Liver (tissue), 9 donors: ENCODE results near the gene STK11. TPM values are rescaled to one million over a fixed set of nuclear protein-coding genes. Genes with fewer than 3 reads are reported as not detected.

Source experiments
- DNase-seq: peaks from one replicate; pipeline ENCODE4 v3.0.0-alpha.2; 2017; ENCODE audit warnings: low spot score
- H3K27ac ChIP-seq, 2 donors: one replicate each; pipeline ENCODE4 v1.7.0; 2013; ENCODE audit warnings: inconsistent platforms in 2 of 2, low read length in 2 of 2, control low read depth in 1 of 2, low read depth in 1 of 2, mild to moderate bottlenecking in 1 of 2
- H3K27me3 ChIP-seq, 4 donors: one replicate each; pipeline versions ENCODE4 v1.6.1 to v1.7.0; 2013; ENCODE audit warnings: low read length in 3 of 4, inconsistent platforms in 1 of 4, mild to moderate bottlenecking in 1 of 4, moderate library complexity in 1 of 4; ENCODE audit not compliant: control insufficient read depth in 4 of 4, insufficient read depth in 4 of 4
- H3K36me3 ChIP-seq, 4 donors: one replicate each; pipeline versions ENCODE4 v1.6.1 to v1.7.0; 2013; ENCODE audit warnings: low read length in 3 of 4, mild to moderate bottlenecking in 3 of 4, low read depth in 1 of 4, moderate library complexity in 1 of 4; ENCODE audit not compliant: control insufficient read depth in 4 of 4, insufficient read depth in 3 of 4
- H3K4me1 ChIP-seq, 4 donors: one replicate each; pipeline versions ENCODE4 v1.6.1 to v1.7.0; 2013; ENCODE audit warnings: low read length in 3 of 4, mild to moderate bottlenecking in 3 of 4, moderate library complexity in 1 of 4; ENCODE audit not compliant: control insufficient read depth in 4 of 4, insufficient read depth in 4 of 4
- H3K4me3 ChIP-seq, 3 donors: one replicate each; pipeline versions ENCODE4 v1.6.1 to v1.7.0; 2013; ENCODE audit warnings: low read length in 3 of 3, control low read depth in 1 of 3, low read depth in 1 of 3, mild to moderate bottlenecking in 1 of 3
- H3K9ac ChIP-seq, 2 donors: one replicate each; pipeline ENCODE4 v1.7.0; 2013; ENCODE audit warnings: low read length in 2 of 2, mild to moderate bottlenecking in 2 of 2, moderate library complexity in 2 of 2, control low read depth in 1 of 2, low read depth in 1 of 2
- H3K9me3 ChIP-seq, 4 donors: one replicate each; pipeline versions ENCODE4 v1.6.1 to v1.7.0; 2013; ENCODE audit warnings: low read length in 3 of 4; ENCODE audit not compliant: control insufficient read depth in 4 of 4
- ATF3 ChIP-seq: IDR thresholded peaks from 2 replicates; pipeline ENCODE4 v1.6.1; 2016; ENCODE audit warnings: antibody characterized with exemption
- CTCF ChIP-seq: fragments of 150-350 bp; IDR thresholded peaks from 2 replicates; pipeline ENCODE4 v1.5.1; 2017; ENCODE audit warnings: improper control_type of control experiment, low read depth, low read length; ENCODE audit not compliant: missing input control
- EGR1 ChIP-seq, 2 donors: IDR thresholded peaks; 2 replicates each; pipeline ENCODE4 v1.6.1; 2016 to 2018; ENCODE audit warnings: antibody characterized with exemption in 2 of 2, low read depth in 2 of 2
- FOXA1 ChIP-seq: IDR thresholded peaks from 2 replicates; pipeline ENCODE4 v1.6.1; 2016; ENCODE audit warnings: antibody characterized with exemption
- FOXA2 ChIP-seq: IDR thresholded peaks from 2 replicates; pipeline ENCODE4 v1.6.1; 2016; ENCODE audit warnings: antibody characterized with exemption
- GABPA ChIP-seq, 2 donors: IDR thresholded peaks in 1 of 2; conservative IDR thresholded peaks in 1 of 2; 2 replicates each; pipeline ENCODE4 v1.6.1; 2016; ENCODE audit warnings: antibody characterized with exemption in 2 of 2, mild to moderate bottlenecking in 1 of 2, moderate library complexity in 1 of 2
- HNF4A ChIP-seq, 2 donors: conservative IDR thresholded peaks; 2 replicates each; pipeline ENCODE4 v1.6.1; 2016; ENCODE audit warnings: antibody characterized with exemption in 2 of 2, mild to moderate bottlenecking in 2 of 2
- HNF4G ChIP-seq: IDR thresholded peaks from 2 replicates; pipeline ENCODE4 v1.6.1; 2016; ENCODE audit warnings: antibody characterized with exemption
- NR2F2 ChIP-seq: IDR thresholded peaks from 2 replicates; pipeline ENCODE4 v1.6.1; 2016; ENCODE audit warnings: antibody characterized with exemption
- RAD21 ChIP-seq, 2 donors: IDR thresholded peaks; 2 replicates each; pipeline ENCODE4 v1.6.1; 2016; ENCODE audit warnings: antibody characterized with exemption in 2 of 2, mild to moderate bottlenecking in 2 of 2
- RXRA ChIP-seq, 2 donors: IDR thresholded peaks; 2 replicates each; pipeline ENCODE4 v1.6.1; 2017 to 2018; ENCODE audit warnings: antibody characterized with exemption in 2 of 2, mild to moderate bottlenecking in 1 of 2
- TAF1 ChIP-seq: conservative IDR thresholded peaks from 2 replicates; pipeline ENCODE4 v1.6.1; 2016; ENCODE audit warnings: antibody characterized with exemption, mild to moderate bottlenecking
- YY1 ChIP-seq: IDR thresholded peaks from 2 replicates; pipeline ENCODE4 v1.6.1; 2016; ENCODE audit warnings: antibody characterized with exemption, mild to moderate bottlenecking
- WGBS: extraction: QIAGEN DNeasy Blood & Tissue Kit; methylation state at CpG from one replicate; pipeline ENCODE4 v1.1.7; 2013; 5-methylcytosine and 5-hydroxymethylcytosine counted together
- polyA plus RNA-seq, 2 donors: library from polyadenylated mRNA; stranded (reverse) in 1 of 2; unstranded in 1 of 2; fragments of 200-250 nt in 1 of 2; fragments of >200 nt in 1 of 2; fragmentation: Nextera tagmentation in 1 of 2; extraction: Ambion mirVana in 1 of 2; gene quantifications; one replicate each; pipeline versions ENCODE4 v1.2.1 to v1.2.3, GENCODE V29; 2013 to 2015
- total RNA-seq, 2 donors: library from RNA; depleted of rRNA; stranded (reverse); fragments of >200 nt; gene quantifications; one replicate each; pipeline ENCODE4 v1.2.3, GENCODE V29; 2014
- TF ChIP-seq, protein P1 (sequence below): IDR thresholded peaks from 2 replicates; pipeline ENCODE4 v1.6.1; 2016; ENCODE audit warnings: antibody characterized with exemption, mild to moderate bottlenecking
- TF ChIP-seq, protein P2 (sequence below): IDR thresholded peaks from 2 replicates; pipeline ENCODE4 v1.6.1; 2016; ENCODE audit warnings: antibody characterized with exemption
- TF ChIP-seq, protein P3 (sequence below): IDR thresholded peaks from 2 replicates; pipeline ENCODE4 v1.6.1; 2016; ENCODE audit warnings: antibody characterized with exemption
- donor health status: healthy.
- donor health status: healthy.
- donor health status: healthy.
- donor health status: healthy.
- donor health status: healthy.

STK11 gene
- total and polyA plus RNA-seq, 4 donors, result 3.0 to 126 (median 35.5) TPM

- Histone ChIP-seq H3K9me3 (no peaks in the 10 kb centered on the region), H3K4me1 (peaks cover 0 to 5% (median 3%) of the 10 kb centered on the region in 4 donors), H3K27me3 (no peaks in the 10 kb centered on the region), H3K4me3 (no peak overlapping the region), H3K9ac (no peak overlapping the region), H3K27ac (no peak overlapping the region), H3K36me3 (peaks cover 0 to 29% (median 13%) of the 10 kb centered on the region in 4 donors)
- 91% methylated on average over 29 of the region's 29 CpGs for WGBS
- TF ChIP-seq NR2F2, result no peak
- no peak for TF ChIP-seq HNF4A (conservative IDR thresholded peaks at IDR 0.05)
- TF ChIP-seq HNF4G, result no peak
- no peak for TF ChIP-seq TAF1
- TF ChIP-seq, protein P1, sequence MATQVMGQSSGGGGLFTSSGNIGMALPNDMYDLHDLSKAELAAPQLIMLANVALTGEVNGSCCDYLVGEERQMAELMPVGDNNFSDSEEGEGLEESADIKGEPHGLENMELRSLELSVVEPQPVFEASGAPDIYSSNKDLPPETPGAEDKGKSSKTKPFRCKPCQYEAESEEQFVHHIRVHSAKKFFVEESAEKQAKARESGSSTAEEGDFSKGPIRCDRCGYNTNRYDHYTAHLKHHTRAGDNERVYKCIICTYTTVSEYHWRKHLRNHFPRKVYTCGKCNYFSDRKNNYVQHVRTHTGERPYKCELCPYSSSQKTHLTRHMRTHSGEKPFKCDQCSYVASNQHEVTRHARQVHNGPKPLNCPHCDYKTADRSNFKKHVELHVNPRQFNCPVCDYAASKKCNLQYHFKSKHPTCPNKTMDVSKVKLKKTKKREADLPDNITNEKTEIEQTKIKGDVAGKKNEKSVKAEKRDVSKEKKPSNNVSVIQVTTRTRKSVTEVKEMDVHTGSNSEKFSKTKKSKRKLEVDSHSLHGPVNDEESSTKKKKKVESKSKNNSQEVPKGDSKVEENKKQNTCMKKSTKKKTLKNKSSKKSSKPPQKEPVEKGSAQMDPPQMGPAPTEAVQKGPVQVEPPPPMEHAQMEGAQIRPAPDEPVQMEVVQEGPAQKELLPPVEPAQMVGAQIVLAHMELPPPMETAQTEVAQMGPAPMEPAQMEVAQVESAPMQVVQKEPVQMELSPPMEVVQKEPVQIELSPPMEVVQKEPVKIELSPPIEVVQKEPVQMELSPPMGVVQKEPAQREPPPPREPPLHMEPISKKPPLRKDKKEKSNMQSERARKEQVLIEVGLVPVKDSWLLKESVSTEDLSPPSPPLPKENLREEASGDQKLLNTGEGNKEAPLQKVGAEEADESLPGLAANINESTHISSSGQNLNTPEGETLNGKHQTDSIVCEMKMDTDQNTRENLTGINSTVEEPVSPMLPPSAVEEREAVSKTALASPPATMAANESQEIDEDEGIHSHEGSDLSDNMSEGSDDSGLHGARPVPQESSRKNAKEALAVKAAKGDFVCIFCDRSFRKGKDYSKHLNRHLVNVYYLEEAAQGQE, result no peak
- TF ChIP-seq, protein P2, sequence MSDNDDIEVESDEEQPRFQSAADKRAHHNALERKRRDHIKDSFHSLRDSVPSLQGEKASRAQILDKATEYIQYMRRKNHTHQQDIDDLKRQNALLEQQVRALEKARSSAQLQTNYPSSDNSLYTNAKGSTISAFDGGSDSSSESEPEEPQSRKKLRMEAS, result no peak
- no peak for TF ChIP-seq ATF3
- no peak for TF ChIP-seq FOXA2
- no peak for TF ChIP-seq CTCF
- TF ChIP-seq, protein P3, sequence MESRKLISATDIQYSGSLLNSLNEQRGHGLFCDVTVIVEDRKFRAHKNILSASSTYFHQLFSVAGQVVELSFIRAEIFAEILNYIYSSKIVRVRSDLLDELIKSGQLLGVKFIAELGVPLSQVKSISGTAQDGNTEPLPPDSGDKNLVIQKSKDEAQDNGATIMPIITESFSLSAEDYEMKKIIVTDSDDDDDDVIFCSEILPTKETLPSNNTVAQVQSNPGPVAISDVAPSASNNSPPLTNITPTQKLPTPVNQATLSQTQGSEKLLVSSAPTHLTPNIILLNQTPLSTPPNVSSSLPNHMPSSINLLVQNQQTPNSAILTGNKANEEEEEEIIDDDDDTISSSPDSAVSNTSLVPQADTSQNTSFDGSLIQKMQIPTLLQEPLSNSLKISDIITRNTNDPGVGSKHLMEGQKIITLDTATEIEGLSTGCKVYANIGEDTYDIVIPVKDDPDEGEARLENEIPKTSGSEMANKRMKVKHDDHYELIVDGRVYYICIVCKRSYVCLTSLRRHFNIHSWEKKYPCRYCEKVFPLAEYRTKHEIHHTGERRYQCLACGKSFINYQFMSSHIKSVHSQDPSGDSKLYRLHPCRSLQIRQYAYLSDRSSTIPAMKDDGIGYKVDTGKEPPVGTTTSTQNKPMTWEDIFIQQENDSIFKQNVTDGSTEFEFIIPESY, result no peak
- no peak for TF ChIP-seq RAD21 (IDR thresholded peaks at IDR 0.05)
- TF ChIP-seq RXRA (IDR thresholded peaks at IDR 0.05), result no peak
- no peak for DNase-seq
Measured at GRCh38 chr19:1225440-1226226, 20.1 kb downstream of the STK11 start.

DNA sequence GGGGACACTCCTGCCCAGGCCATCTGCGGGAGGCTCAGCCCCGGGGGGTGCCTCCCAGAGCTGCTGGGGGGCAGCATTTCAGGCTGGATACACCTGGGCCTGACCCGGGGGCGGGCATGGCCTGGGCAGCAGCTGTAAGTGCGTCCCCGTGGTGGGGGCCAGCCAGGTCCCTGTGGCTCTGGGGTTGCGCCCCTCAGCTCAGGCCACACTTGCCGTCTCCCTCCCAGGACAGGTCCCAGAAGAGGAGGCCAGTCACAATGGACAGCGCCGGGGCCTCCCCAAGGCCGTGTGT lies 20.6 kb downstream of the STK11 start:
- Histone ChIP-seq H3K27ac (no peak overlapping the region), H3K4me3 (no peak overlapping the region), H3K27me3 (no peaks in the 10 kb centered on the region), H3K9me3 (no peaks in the 10 kb centered on the region), H3K9ac (no peak overlapping the region), H3K36me3 (peaks cover 0 to 25% (median 8%) of the 10 kb centered on the region in 4 donors), H3K4me1 (peaks cover 0 to 5% (median 3%) of the 10 kb centered on the region in 4 donors)
- WGBS, result 97% methylated on average over 11 of the region's 11 CpGs
- no peak for DNase-seq
- TF ChIP-seq FOXA1 (no peak), TAF1 (no peak), YY1 (no peak), RXRA (IDR thresholded peaks at IDR 0.05) (no peak), EGR1 (IDR thresholded peaks at IDR 0.05; ENCODE audit: low read depth in 2 of 2) (no peak), HNF4G (no peak), RAD21 (IDR thresholded peaks at IDR 0.05) (no peak), ATF3 (no peak), GABPA (IDR thresholded peaks at IDR 0.05 in 1 of 2, conservative IDR thresholded peaks at IDR 0.05 in 1 of 2) (no peak)
- TF ChIP-seq, protein P3, result no peak
- TF ChIP-seq, protein P1, result no peak
- TF ChIP-seq, protein P2, result no peak
